ENCODE data around the gene LKAAEAR1. TPM values are rescaled to one million over a fixed set of nuclear protein-coding genes. Genes with fewer than 3 reads are reported as not detected.

Gene LKAAEAR1
- total and polyA plus RNA-seq, 2 experiments from 2014 or later, result 1.8 TPM; not detected in 1

- Mint-ChIP-seq H3K27me3 (ENCODE audit: insufficient read depth, low read depth, poor library complexity) (peaks cover 7% of the 10 kb centered on the region), H3K36me3 (ENCODE audit: low read depth) (no peaks in the 10 kb centered on the region), H3K27ac (no peak overlapping the region), H3K4me1 (no peaks in the 10 kb centered on the region), H3K4me3 (no peak overlapping the region), H3K9me3 (no peaks in the 10 kb centered on the region)
- H3K27ac ChIP-seq (ENCODE audit: low read depth), result no peak overlapping the region
- H3K4me1 ChIP-seq (ENCODE audit: insufficient read depth), result no peaks in the 10 kb centered on the region
- H3K4me2 ChIP-seq, result no peak overlapping the region
- no peaks in the 10 kb centered on the region for H3K79me2 ChIP-seq (replicated peaks; ENCODE audit: insufficient read depth)
- H3K4me3 ChIP-seq, result no peak overlapping the region
- ATAC-seq, result no peak
- DNase-seq (ENCODE audit: low spot score), result peak; percentile 0
- no peak overlapping the region for H2AFZ ChIP-seq
- H3F3A ChIP-seq (replicated peaks; ENCODE audit: low read depth), result no peaks in the 10 kb centered on the region
- no peaks in the 10 kb centered on the region for H3K36me3 ChIP-seq (ENCODE audit: insufficient read depth)
- H4K20me1 ChIP-seq (replicated peaks; ENCODE audit: insufficient read depth), result no peaks in the 10 kb centered on the region
- no peaks in the 10 kb centered on the region for H3K27me3 ChIP-seq (ENCODE audit: insufficient read depth)
- no peak for TF ChIP-seq ZNF462 (CRISPR knock-in tag; IDR thresholded peaks at IDR 0.05)
- no peaks in the 10 kb centered on the region for H3K9me2 ChIP-seq (ENCODE audit: insufficient read depth)
Measured at GRCh38 chr20:64114356-64114971, 30.3 kb upstream of the LKAAEAR1 start.

- Histone ChIP-seq H3F3A (replicated peaks; ENCODE audit: low read depth) (no peaks in the 10 kb centered on the region), H4K20me1 (replicated peaks; ENCODE audit: insufficient read depth) (no peaks in the 10 kb centered on the region), H3K4me3 (no peak overlapping the region), H3K27me3 (ENCODE audit: insufficient read depth) (no peaks in the 10 kb centered on the region), H2AFZ (no peak overlapping the region), H3K9me2 (ENCODE audit: insufficient read depth) (no peaks in the 10 kb centered on the region), H3K36me3 (ENCODE audit: insufficient read depth) (no peaks in the 10 kb centered on the region), H3K4me1 (ENCODE audit: insufficient read depth) (no peaks in the 10 kb centered on the region), H3K4me2 (no peak overlapping the region), H3K79me2 (replicated peaks; ENCODE audit: insufficient read depth) (no peaks in the 10 kb centered on the region), H3K27ac (ENCODE audit: low read depth) (no peak overlapping the region)
- Mint-ChIP-seq H3K27ac (no peak overlapping the region), H3K27me3 (ENCODE audit: insufficient read depth, low read depth, poor library complexity) (peaks cover 4% of the 10 kb centered on the region), H3K4me3 (no peak overlapping the region), H3K9me3 (no peaks in the 10 kb centered on the region), H3K36me3 (ENCODE audit: low read depth) (no peaks in the 10 kb centered on the region), H3K4me1 (no peaks in the 10 kb centered on the region)
- peak; percentile 0 for DNase-seq (ENCODE audit: low spot score)
- ATAC-seq, result no peak
- TF ChIP-seq ZNF114 (CRISPR knock-in tag; IDR thresholded peaks at IDR 0.05), result no peak
- TF ChIP-seq EZH2 (IDR thresholded peaks at IDR 0.05; ENCODE audit: low read depth, unreplicated experiment), result no peak
- no peak for TF ChIP-seq REST (IDR thresholded peaks at IDR 0.05; ENCODE audit: unreplicated experiment)
- TF ChIP-seq CTCF (conservative IDR thresholded peaks at IDR 0.05; ENCODE audit: low read depth in 2 of 2), result no peak
- no peak for TF ChIP-seq CREB1 (CRISPR knock-in tag; IDR thresholded peaks at IDR 0.05; ENCODE audit: low read depth)
- no peak for TF ChIP-seq ETS1 (IDR thresholded peaks at IDR 0.05)
- no peak for TF ChIP-seq JUNB (IDR thresholded peaks at IDR 0.05; ENCODE audit: unreplicated experiment)
Measured at GRCh38 chr20:64113796-64114355, 29.7 kb upstream of the LKAAEAR1 start.
